Suprapubic skin (tissue), 4 donors: ENCODE data around the gene PTPRN2.

Source experiments
- POLR2A ChIP-seq, 2 donors: fragments of 450-650 bp; IDR thresholded peaks; one replicate each; pipeline ENCODE4 v1.6.1; 2017; ENCODE audit warnings: antibody characterized with exemption in 2 of 2, mild to moderate bottlenecking in 2 of 2, moderate library complexity in 2 of 2
- POLR2AphosphoS5 ChIP-seq, 3 donors: sonication (generic); formaldehyde crosslinking; IDR thresholded peaks; one replicate each; pipeline ENCODE4 v1.6.1; 2017; ENCODE audit warnings: antibody characterized with exemption in 3 of 3

- TF ChIP-seq POLR2A (IDR thresholded peaks at IDR 0.05) (no peak), POLR2AphosphoS5 (IDR thresholded peaks at IDR 0.05) (no peak)
Measured at GRCh38 chr7:157784041-157784835, 803.4 kb downstream of the PTPRN2 start.
